NCI-H748 (cell line): Measurements from ENCODE around the gene MMP28.

ENCODE experiments used
- DNase-seq: peaks from one replicate; lab custom pipeline; 2025; ENCODE audit not compliant: unreplicated experiment; lab: John Stamatoyannopoulos, UW

The MMP28 gene

GRCh38 chr17:35801583-35802224 lies 6.3 kb upstream of the MMP28 start:
- no peak for DNase-seq

- no peak for DNase-seq
Measured at GRCh38 chr17:35799942-35800341, 4.5 kb upstream of the MMP28 start.

GRCh38 chr17:35797918-35798317 lies 2.5 kb upstream of the MMP28 start:
- DNase-seq, result no peak

GRCh38 chr17:35797370-35797769 lies 1.9 kb upstream of the MMP28 start:
- DNase-seq, result no peak

- DNase-seq, result no peak
Measured at GRCh38 chr17:35796942-35797341, 1.5 kb upstream of the MMP28 start.

- no peak for DNase-seq
Measured at GRCh38 chr17:35795871-35796265, 427 bp upstream of the MMP28 start.

GRCh38 chr17:35793257-35793656 lies 2.2 kb downstream of the MMP28 start:
- DNase-seq, result no peak

- DNase-seq, result no peak
Measured at GRCh38 chr17:35791681-35792350, 3.6 kb downstream of the MMP28 start.

- no peak for DNase-seq
Measured at GRCh38 chr17:35790841-35791240, 4.6 kb downstream of the MMP28 start.

- DNase-seq, result no peak
Measured at GRCh38 chr17:35788477-35789368, 6.7 kb downstream of the MMP28 start.

- DNase-seq, result no peak
Measured at GRCh38 chr17:35786941-35787432, 8.5 kb downstream of the MMP28 start.

- no peak for DNase-seq
Measured at GRCh38 chr17:35784895-35785294, 10.5 kb downstream of the MMP28 start.

- DNase-seq, result no peak
Measured at GRCh38 chr17:35780950-35781349, 14.5 kb downstream of the MMP28 start.

- no peak for DNase-seq
Measured at GRCh38 chr17:35778641-35779196, 16.7 kb downstream of the MMP28 start.

GRCh38 chr17:35775583-35775982 lies 19.9 kb downstream of the MMP28 start:
- DNase-seq, result no peak

GRCh38 chr17:35775039-35775438 lies 20.4 kb downstream of the MMP28 start:
- no peak for DNase-seq

- DNase-seq, result no peak
Measured at GRCh38 chr17:35774499-35774898, 20.9 kb downstream of the MMP28 start.

GRCh38 chr17:35773679-35774425 lies 21.6 kb downstream of the MMP28 start:
- DNase-seq, result no peak

- no peak for DNase-seq
Measured at GRCh38 chr17:35773129-35773528, 22.3 kb downstream of the MMP28 start.

- no peak for DNase-seq
Measured at GRCh38 chr17:35769895-35770486, 25.4 kb downstream of the MMP28 start.
